OCI-LY1 (cell line): Measurements from ENCODE around the gene PFN3.
A peak's percentile ranks its signal among the peaks of the same experiment; 100 is the strongest.

Experiments
- CTCF ChIP-seq: fragments of 200-600 bp; sonication (generic), shearing (Covaris generic); IDR thresholded peaks from 2 replicates; pipeline ENCODE4 v1.5.1; 2017; ENCODE audit warnings: mild to moderate bottlenecking, antibody characterized with exemption, low read length, moderate library complexity, mixed read lengths
- EZH2 ChIP-seq: fragments of 200-600 bp; sonication (generic), shearing (Covaris generic); IDR thresholded peaks from 2 replicates; pipeline ENCODE4 v1.8.0; 2017; ENCODE audit warnings: borderline replicate concordance, mixed run types, mild to moderate bottlenecking, antibody characterized with exemption, low read length, moderate library complexity, mixed read lengths

GRCh38 chr5:177368869-177369644 lies 31.4 kb downstream of the PFN3 start:
- TF ChIP-seq EZH2 (no peak), CTCF (peak; percentile 86)
